Gastrocnemius medialis (tissue), 4 donors: ENCODE measurements around the gene SSBP3. TPM values are rescaled to one million over a fixed set of nuclear protein-coding genes. Genes with fewer than 3 reads are reported as not detected.
A peak's percentile ranks its signal among the peaks of the same experiment; 100 is the strongest.

Experiments used
- ATAC-seq, 2 donors: fragments of 150-250 bp; one replicate each; pipeline ENCODE4 v1.9.1; 2016
- DNase-seq, 2 donors: peaks; one replicate each; pipeline ENCODE4 v3.0.0-alpha.2; 2019
- H3K27ac ChIP-seq, 4 donors: fragments of 200-600 bp; sonication (generic); 1 replicate in 1 of 4; 2 replicates in 3 of 4; pipeline ENCODE4 v1.5.1; 2016 to 2018; ENCODE audit warnings: mild to moderate bottlenecking in 2 of 4, moderate library complexity in 1 of 4
- H3K27me3 ChIP-seq, 3 donors: fragments of 200-600 bp; sonication (generic) in 2 of 3; 1 replicate in 1 of 3; 2 replicates in 2 of 3; pipeline versions ENCODE4 v1.5.1 to v1.6.0; 2016 to 2019; ENCODE audit warnings: mild to moderate bottlenecking in 1 of 3, moderate library complexity in 1 of 3
- H3K36me3 ChIP-seq, 2 donors: fragments of 200-600 bp; sonication (generic) in 1 of 2; one replicate each; pipeline ENCODE4 v1.5.1; 2017 to 2018
- H3K4me1 ChIP-seq, 2 donors: fragments of 200-600 bp; sonication (generic) in 1 of 2; one replicate each; pipeline ENCODE4 v1.5.1; 2016 to 2017; ENCODE audit warnings: mild to moderate bottlenecking in 2 of 2
- H3K4me3 ChIP-seq, 4 donors: fragments of 200-600 bp; sonication (generic) in 3 of 4; 1 replicate in 1 of 4; 2 replicates in 3 of 4; pipeline ENCODE4 v1.5.1; 2016 to 2019; ENCODE audit warnings: mild to moderate bottlenecking in 2 of 4
- H3K9me3 ChIP-seq, 3 donors: fragments of 200-600 bp; sonication (generic) in 2 of 3; 1 replicate in 1 of 3; 2 replicates in 2 of 3; pipeline ENCODE4 v1.5.1; 2016 to 2019
- POLR2A ChIP-seq, 2 donors: fragments of 450-650 bp; IDR thresholded peaks; one replicate each; pipeline ENCODE4 v1.6.1; 2017; ENCODE audit warnings: antibody characterized with exemption in 2 of 2, mild to moderate bottlenecking in 2 of 2, moderate library complexity in 2 of 2
- in situ Hi-C, 4 donors: fragments of 200-750 bp; cut with MboI; loops; one replicate each; pipeline versions ENCODE4 v1.15.0 to v1.8.0; 2017; ENCODE audit warnings: low sequenced_read_pairs in 4 of 4
- intact Hi-C: fragments of 100-400 bp; cut with DNase I; formaldehyde crosslinking; loops from one replicate; pipeline ENCODE4 v1.15.1; 2023; ENCODE audit warnings: low total_unique reads
- total RNA-seq, 4 donors: library from RNA; depleted of rRNA; stranded (reverse); fragments of >200 nt; gene quantifications; one replicate each; pipeline versions ENCODE4 v1.1.0 to v1.2.3, GENCODE V29; 2016
- TF ChIP-seq, protein P1 (sequence below), 5 experiments: fragments of 450-650 bp in 3 of 5; fragments of 200-600 bp in 2 of 5; sonication (generic) in 2 of 5; IDR thresholded peaks in 4 of 5; conservative IDR thresholded peaks in 1 of 5; 1 replicate in 4 of 5; 2 replicates in 1 of 5; pipeline ENCODE4 v1.5.1; 2016 to 2019; ENCODE audit warnings: antibody characterized with exemption in 5 of 5, mild to moderate bottlenecking in 3 of 5, moderate library complexity in 3 of 5

Gene SSBP3
- total RNA-seq, 4 donors from 2014 or later: 3.6 to 21.0 (median 14.9) TPM

DNA sequence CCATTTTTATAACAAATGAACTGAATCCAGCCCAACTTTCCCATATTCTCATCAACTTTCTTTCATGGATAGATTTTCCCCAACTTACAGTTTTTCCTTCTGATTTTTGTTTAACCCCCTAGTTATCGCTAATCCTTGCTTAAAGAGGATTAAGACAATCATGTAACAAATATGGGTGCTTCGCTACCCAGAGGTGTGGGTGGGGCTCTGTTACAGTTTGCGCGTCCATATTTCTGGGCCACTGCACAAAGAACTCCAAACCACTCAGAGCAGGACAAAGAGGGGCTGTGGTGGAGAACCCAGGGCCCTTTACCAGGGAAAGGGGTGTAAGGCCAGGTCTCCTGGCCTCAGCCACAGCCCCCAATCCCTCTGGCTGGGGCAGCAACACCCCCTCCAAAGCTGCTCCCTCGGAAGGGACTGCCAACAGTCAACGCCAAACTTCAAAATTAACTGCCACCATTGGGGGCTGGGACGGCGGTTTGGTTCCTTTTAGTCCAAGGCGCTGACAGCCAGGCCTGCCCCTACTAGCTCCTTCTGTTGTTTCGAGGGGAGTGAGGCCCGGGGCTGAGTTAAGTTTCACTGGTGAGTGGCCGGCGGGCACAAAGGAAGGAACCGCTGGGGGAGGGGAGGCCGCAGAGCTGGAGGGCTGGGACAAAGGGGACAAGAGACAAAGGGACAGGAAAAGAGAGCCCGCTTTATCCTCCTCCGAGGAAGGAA is 27.9 kb downstream of the SSBP3 start:
- peaks cover 75 to 78% of the 10 kb centered on the region in 2 donors for H3K4me1 ChIP-seq
- TF ChIP-seq, protein P1, sequence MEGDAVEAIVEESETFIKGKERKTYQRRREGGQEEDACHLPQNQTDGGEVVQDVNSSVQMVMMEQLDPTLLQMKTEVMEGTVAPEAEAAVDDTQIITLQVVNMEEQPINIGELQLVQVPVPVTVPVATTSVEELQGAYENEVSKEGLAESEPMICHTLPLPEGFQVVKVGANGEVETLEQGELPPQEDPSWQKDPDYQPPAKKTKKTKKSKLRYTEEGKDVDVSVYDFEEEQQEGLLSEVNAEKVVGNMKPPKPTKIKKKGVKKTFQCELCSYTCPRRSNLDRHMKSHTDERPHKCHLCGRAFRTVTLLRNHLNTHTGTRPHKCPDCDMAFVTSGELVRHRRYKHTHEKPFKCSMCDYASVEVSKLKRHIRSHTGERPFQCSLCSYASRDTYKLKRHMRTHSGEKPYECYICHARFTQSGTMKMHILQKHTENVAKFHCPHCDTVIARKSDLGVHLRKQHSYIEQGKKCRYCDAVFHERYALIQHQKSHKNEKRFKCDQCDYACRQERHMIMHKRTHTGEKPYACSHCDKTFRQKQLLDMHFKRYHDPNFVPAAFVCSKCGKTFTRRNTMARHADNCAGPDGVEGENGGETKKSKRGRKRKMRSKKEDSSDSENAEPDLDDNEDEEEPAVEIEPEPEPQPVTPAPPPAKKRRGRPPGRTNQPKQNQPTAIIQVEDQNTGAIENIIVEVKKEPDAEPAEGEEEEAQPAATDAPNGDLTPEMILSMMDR (IDR thresholded peaks at IDR 0.05 in 4 of 5, conservative IDR thresholded peaks at IDR 0.05 in 1 of 5): no peak
- no peak for TF ChIP-seq POLR2A (IDR thresholded peaks at IDR 0.05)
- no peak for DNase-seq
- no peak overlapping the region for H3K4me3 ChIP-seq
- no peaks in the 10 kb centered on the region for H3K27me3 ChIP-seq
- in situ Hi-C loops (no loop called here), intact Hi-C loops (no loop called here)
- no peak for ATAC-seq
- no peaks in the 10 kb centered on the region for H3K36me3 ChIP-seq
- peak overlapping the region in 2 of 4 donors; percentile 12 to 70 for H3K27ac ChIP-seq
- no peaks in the 10 kb centered on the region for H3K9me3 ChIP-seq

DNA sequence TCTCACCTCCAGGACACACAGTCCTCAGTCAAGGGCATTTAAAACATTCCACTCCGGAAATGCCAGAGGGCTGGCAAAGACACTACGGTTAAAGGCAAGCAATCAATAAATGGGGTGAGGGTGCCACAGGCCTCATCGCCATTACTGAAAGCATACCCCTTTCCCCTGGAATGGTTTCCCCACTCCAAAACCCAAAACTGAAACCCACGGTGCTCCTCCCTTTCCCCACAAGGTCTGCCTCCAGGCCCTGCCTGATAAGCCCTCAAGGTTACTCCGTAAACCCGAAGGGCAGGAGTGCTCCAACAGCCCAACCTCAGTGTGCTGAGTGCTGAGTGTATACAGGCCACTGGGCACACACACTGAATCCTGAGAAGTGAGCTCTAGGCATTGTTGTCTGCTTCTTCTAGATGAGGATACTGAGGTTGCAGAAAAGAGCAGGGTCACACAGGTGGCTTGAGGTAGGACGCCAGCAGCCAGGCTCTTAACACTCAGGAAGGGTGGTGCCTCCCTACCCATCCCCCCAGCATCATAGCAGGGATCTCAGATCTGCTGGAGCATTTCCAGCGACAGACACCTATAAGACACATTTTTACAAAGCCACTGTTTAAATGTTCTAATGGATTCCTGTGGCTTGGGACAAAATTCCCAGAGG is 29.0 kb downstream of the SSBP3 start:
- Histone ChIP-seq H3K36me3 (no peaks in the 10 kb centered on the region), H3K27ac (peak overlapping the region; percentile 12 to 73 (median 58)), H3K4me3 (no peak overlapping the region), H3K9me3 (no peaks in the 10 kb centered on the region), H3K27me3 (no peaks in the 10 kb centered on the region), H3K4me1 (peaks cover 82 to 85% of the 10 kb centered on the region in 2 donors)
- ATAC-seq (no peak), DNase-seq (no peak)
- in situ Hi-C loops: no loop called here
- TF ChIP-seq POLR2A (IDR thresholded peaks at IDR 0.05): no peak
- TF ChIP-seq, protein P1 (IDR thresholded peaks at IDR 0.05 in 4 of 5, conservative IDR thresholded peaks at IDR 0.05 in 1 of 5): no peak
- intact Hi-C loops: no loop called here

DNA sequence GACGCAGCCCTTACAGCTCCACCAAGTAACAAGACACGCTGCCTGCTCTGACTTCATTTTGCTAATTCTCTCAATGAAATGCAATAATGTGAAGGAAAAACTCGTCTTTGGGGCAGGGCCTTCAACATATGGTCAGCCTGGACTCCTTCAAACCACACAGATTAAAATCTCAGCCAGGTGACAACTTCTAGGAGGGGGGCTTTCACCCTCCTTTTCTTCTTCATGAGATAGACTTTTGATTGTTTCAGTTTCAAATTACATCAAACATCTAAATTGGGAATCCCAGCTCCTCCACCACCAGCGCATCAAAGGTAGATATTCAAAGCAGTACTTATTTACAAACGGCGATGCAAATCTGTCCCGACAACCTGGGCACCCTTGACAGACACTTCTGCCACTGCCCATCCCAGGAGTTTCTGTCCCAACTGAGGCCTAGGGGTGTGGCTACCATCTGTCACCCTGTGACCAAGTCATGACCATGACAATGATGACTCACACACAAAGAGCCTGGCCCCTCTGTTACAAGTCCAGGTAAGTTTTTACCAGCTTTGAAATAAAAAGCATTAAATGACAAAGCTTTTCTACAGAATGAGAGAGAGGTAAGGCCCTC is 29.7 kb downstream of the SSBP3 start:
- ATAC-seq (no peak), DNase-seq (no peak)
- Histone ChIP-seq H3K27ac (peak overlapping the region; percentile 12 to 73 (median 61)), H3K4me3 (no peak overlapping the region), H3K36me3 (no peaks in the 10 kb centered on the region), H3K9me3 (no peaks in the 10 kb centered on the region), H3K4me1 (peaks cover 87 to 91% of the 10 kb centered on the region in 2 donors), H3K27me3 (no peaks in the 10 kb centered on the region)
- in situ Hi-C loops: no loop called here
- intact Hi-C loops: no loop called here
- TF ChIP-seq POLR2A (IDR thresholded peaks at IDR 0.05): no peak
- TF ChIP-seq, protein P1 (IDR thresholded peaks at IDR 0.05 in 4 of 5, conservative IDR thresholded peaks at IDR 0.05 in 1 of 5): no peak

DNA sequence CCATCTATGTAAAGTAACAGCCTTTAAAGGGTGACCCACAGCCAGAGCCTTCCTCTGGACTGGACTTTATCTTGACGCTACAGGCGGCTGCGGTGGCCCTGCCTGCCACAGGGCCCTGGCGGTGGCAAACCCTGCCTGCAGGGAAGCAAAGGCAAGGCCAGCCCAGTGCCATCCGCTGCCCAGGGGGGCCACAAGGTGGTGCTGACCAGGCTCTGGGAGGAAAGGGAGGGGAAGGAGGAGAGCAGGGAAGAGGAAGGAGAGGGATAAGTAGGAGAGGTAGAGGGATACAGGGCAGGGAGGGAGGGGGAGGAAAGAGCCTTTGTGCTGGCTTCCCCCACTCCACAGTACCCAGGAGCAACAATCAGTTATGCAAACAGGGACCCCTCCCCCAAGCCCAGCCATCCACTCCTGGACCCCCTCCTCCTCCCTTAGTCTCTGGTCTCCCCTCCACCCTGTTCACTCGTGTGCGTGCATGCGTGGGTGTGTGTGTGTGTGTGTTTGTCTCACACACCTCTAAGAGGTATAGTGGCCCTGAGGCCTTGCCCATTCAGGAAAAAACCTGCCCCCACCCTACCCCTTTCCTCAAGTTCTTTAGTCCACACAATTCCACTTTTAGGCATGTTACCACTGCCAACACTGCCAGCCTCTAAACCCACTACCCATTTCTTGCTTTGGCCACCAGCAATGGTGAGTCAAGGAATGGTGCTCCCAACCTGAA is 30.3 kb downstream of the SSBP3 start:
- in situ Hi-C loops (no loop called here), intact Hi-C loops (no loop called here)
- H3K9me3 ChIP-seq: no peaks in the 10 kb centered on the region
- no peak for TF ChIP-seq POLR2A (IDR thresholded peaks at IDR 0.05)
- ATAC-seq (no peak), DNase-seq (no peak)
- peaks cover 91 to 97% of the 10 kb centered on the region in 2 donors for H3K4me1 ChIP-seq
- no peaks in the 10 kb centered on the region for H3K36me3 ChIP-seq
- H3K27ac ChIP-seq: peak overlapping the region; percentile 33 to 73 (median 56)
- H3K4me3 ChIP-seq: no peak overlapping the region
- no peaks in the 10 kb centered on the region for H3K27me3 ChIP-seq
